Measurements from ENCODE around the gene EIF4B.

The EIF4B gene

GRCh38 chr12:53063708-53064612, 57.7 kb downstream of the EIF4B start:
- no peaks in the 10 kb centered on the region for H3K9me3 Mint-ChIP-seq
- peaks cover 5% of the 10 kb centered on the region for H3K4me1 Mint-ChIP-seq
- H3K36me3 Mint-ChIP-seq (ENCODE audit: low read depth): peaks cover 10% of the 10 kb centered on the region
- no peaks in the 10 kb centered on the region for H3K27me3 Mint-ChIP-seq
- ATAC-seq (no peak), DNase-seq (no peak)
- H3K4me3 Mint-ChIP-seq: no peak overlapping the region
- no peak overlapping the region for H3K27ac Mint-ChIP-seq

DNA sequence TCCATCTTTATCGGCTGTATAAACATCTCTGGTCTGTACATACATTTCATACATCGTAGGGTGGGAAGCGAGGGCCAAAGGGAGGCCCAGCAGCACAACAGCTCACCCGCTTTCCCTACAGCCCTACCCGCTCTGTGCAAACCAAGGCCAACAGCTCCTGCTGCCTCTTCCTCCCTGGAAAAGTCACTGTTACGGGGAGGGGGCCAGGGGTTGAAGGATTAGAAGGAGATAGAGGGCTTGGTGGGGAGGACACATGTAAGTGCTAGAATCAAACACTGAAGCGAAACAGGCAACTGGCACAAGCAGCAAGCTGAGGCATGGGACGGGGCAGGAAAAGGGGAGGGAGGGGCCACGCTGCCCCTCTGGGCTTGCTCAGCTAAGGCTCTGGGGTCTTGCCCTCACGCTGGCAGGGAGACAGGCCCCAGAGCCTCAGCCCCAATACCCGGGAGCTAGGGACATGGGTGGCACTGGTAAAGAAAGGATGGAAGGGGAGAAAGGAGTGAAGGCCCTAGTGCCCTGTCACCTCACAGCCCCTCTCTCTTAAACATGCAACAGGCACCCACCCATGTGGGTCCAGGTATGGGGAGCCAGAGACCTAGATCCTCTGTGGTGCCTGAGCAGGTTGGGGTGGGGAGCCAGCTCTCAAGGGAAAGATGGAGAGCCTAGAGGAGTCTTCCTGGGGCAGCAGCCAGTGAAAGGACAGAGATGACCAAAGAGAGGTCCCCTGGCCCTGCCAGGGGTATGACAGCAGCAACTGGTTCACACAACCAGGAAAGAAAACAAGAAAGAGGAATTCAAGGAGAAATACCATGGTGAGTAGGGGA, 58.6 kb downstream of the EIF4B start:
- Mint-ChIP-seq H3K4me1 (peaks cover 5% of the 10 kb centered on the region), H3K36me3 (ENCODE audit: low read depth) (peaks cover 10% of the 10 kb centered on the region), H3K9me3 (no peaks in the 10 kb centered on the region), H3K27me3 (no peaks in the 10 kb centered on the region), H3K27ac (no peak overlapping the region), H3K4me3 (no peak overlapping the region)
- no peak for ATAC-seq
- no peak for DNase-seq

DNA sequence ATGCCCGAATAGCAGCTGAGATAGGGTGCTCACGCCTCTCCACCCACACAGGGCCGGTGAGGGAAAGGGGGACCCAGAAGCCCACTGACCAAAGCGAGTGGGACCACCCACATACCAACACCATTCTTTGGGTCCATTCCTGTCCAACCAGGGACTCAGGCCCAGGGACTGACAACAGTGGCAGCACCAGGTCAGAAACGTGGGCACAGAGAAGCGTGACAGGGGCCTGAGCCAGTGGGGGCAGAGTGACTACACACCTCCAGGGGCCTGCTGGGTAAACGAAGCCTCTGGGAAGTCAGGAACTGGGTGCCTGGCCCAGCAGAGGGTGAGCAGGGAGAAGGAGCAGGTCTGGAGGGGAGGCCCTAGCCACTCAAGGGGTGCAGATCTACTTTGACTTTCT, 59.2 kb downstream of the EIF4B start:
- DNase-seq (no peak), ATAC-seq (no peak)
- Mint-ChIP-seq H3K36me3 (ENCODE audit: low read depth) (peaks cover 10% of the 10 kb centered on the region), H3K4me1 (peaks cover 5% of the 10 kb centered on the region), H3K9me3 (no peaks in the 10 kb centered on the region), H3K27me3 (no peaks in the 10 kb centered on the region), H3K27ac (no peak overlapping the region), H3K4me3 (no peak overlapping the region)

GRCh38 chr12:53065975-53066931, 60.0 kb downstream of the EIF4B start:
- ATAC-seq (peak; percentile 51), DNase-seq (peak; percentile 78)
- Mint-ChIP-seq H3K27ac (peak overlapping the region; percentile 4), H3K27me3 (no peaks in the 10 kb centered on the region), H3K4me1 (peaks cover 5% of the 10 kb centered on the region), H3K36me3 (ENCODE audit: low read depth) (peaks cover 10% of the 10 kb centered on the region), H3K4me3 (no peak overlapping the region), H3K9me3 (no peaks in the 10 kb centered on the region)

DNA sequence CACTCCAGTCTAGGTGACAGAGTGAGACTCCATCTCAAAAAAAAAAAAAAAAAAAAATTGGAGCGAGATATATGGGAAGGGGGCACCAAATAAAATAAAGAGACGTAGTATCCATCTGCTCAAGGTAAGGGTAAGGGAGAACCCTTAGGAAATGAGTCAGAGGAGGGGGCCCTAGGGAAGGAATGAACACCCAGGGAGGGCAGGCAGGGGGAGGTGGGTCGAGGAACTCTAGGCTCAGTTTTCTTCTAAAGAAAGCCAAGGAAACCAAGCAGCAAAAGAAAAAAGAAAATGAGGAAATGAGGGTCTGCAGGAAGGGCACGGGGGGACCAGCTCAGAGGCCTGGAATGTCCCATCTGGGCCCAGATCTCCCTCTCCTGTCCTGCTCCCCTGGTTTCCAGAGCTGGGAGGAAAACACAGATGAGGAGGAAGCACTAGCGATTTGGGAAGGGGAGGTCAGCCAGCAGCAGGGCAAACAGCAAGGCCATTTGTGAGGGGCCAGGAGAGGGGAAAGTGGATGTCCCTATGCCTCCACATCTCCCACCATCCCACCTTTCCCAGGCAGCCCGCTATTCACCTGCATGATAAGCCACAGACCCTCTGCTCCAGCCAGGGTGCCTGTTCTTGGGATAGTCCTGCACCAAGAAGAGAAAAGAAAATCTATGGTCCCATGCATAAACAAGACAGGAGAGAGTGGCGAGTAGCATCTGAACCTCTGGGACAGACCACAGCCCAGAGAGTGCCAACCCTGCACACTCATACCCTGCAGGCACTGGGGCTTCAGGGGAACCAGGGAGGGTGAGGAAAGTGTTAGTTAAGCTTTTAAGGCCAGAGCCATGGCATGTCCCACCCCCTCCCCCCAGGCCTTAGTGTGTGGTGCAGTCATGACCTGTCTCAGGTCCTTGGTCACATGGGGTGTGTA, 61.1 kb downstream of the EIF4B start:
- DNase-seq: no peak
- H3K4me1 Mint-ChIP-seq: peaks cover 11% of the 10 kb centered on the region

GRCh38 chr12:53067993-53068770, 61.9 kb downstream of the EIF4B start:
- Mint-ChIP-seq H3K4me3 (no peak overlapping the region), H3K27ac (no peak overlapping the region), H3K4me1 (peaks cover 13% of the 10 kb centered on the region), H3K36me3 (ENCODE audit: low read depth) (peaks cover 16% of the 10 kb centered on the region), H3K9me3 (no peaks in the 10 kb centered on the region), H3K27me3 (no peaks in the 10 kb centered on the region)
- ATAC-seq (no peak), DNase-seq (no peak)

More for the DNA sequence above, 61.1 kb downstream of the EIF4B start:
- Mint-ChIP-seq H3K9me3 (no peaks in the 10 kb centered on the region), H3K36me3 (ENCODE audit: low read depth) (peaks cover 10% of the 10 kb centered on the region), H3K27ac (no peak overlapping the region), H3K27me3 (no peaks in the 10 kb centered on the region), H3K4me3 (no peak overlapping the region)
- peak; percentile 20 for ATAC-seq

GRCh38 chr12:53068811-53069585, 62.7 kb downstream of the EIF4B start:
- no peak for ATAC-seq
- peaks cover 13% of the 10 kb centered on the region for H3K4me1 Mint-ChIP-seq
- no peak overlapping the region for H3K27ac Mint-ChIP-seq
- peaks cover 16% of the 10 kb centered on the region for H3K36me3 Mint-ChIP-seq (ENCODE audit: low read depth)
- H3K9me3 Mint-ChIP-seq: no peaks in the 10 kb centered on the region
- H3K27me3 Mint-ChIP-seq: no peaks in the 10 kb centered on the region
- H3K4me3 Mint-ChIP-seq: no peak overlapping the region
- DNase-seq: no peak

DNA sequence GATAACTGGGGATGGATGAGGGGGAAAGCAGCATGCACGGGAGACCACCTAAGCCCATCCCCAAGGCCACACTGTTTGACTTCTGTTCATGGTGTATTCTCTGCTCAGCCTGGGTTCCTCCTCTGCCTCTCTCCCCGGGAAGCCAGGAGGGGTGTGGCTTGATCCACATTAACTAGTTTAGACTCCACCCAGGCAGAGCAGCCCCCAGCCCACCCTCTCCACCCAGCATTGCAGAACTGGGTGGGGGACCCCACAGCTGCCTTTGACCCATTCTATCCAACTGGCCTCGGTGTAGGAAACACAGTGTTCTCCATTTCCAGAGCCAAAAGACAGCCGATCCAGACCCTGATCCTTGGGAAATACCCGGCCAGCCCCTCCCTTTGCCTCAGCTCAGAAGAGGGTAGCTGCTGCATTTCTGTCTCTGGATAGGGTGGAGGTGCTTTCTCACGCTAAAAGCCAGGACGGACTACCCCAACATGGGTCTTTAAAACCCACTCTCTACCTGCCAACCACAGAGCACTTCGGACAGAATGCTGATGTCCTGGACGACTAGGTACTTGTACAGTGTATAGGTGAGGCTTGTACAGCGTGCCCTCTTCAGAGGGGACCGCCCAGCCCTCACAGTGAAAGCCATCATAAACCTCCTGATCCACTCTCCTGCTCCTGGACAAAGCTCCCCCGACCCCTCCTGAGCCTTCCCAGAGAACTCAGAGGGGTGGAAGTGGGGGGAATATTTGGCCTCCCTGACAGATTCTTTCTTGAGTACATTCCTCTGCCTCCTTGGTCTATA, 63.6 kb downstream of the EIF4B start:
- no peak for ATAC-seq
- Mint-ChIP-seq H3K9me3 (no peaks in the 10 kb centered on the region), H3K4me1 (peaks cover 13% of the 10 kb centered on the region), H3K36me3 (ENCODE audit: low read depth) (peaks cover 16% of the 10 kb centered on the region), H3K27me3 (no peaks in the 10 kb centered on the region), H3K27ac (no peak overlapping the region), H3K4me3 (no peak overlapping the region)
- DNase-seq: no peak

DNA sequence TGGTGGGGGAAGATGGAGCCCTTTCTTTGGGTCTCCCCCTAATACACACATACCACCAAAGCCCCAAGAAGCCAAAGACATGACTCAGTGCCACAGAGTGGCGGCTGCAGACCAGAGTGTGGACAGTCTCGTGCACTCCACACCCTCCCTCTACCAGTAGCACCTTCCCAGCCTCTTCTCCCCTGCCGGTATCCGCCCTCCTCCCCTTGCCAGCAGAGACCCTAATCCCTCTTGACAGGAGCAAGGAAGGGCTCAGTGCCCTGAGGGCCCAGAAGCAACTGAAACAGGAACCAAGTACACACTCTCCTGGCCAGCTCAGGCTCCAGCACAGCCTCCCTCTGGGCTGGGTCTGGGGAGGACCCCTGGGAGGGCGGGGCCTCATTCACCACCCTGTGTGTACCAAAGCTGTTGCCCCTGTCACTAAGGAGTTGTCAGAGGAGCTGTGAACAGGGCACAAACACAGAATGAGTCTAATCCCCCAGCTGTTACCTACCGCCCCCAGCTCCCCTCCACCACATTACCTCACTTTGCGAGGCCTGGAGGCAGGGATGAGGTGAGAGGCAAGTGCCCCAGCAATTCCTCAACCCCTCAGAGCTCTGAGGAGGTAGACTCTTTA, 64.7 kb downstream of the EIF4B start:
- ATAC-seq (no peak), DNase-seq (no peak)
- peak overlapping the region; percentile 27 for H3K27ac Mint-ChIP-seq
- no peak overlapping the region for H3K4me3 Mint-ChIP-seq
- H3K36me3 Mint-ChIP-seq (ENCODE audit: low read depth): peaks cover 12% of the 10 kb centered on the region
- peaks cover 11% of the 10 kb centered on the region for H3K4me1 Mint-ChIP-seq
- H3K27me3 Mint-ChIP-seq: no peaks in the 10 kb centered on the region
- H3K9me3 Mint-ChIP-seq: no peaks in the 10 kb centered on the region

DNA sequence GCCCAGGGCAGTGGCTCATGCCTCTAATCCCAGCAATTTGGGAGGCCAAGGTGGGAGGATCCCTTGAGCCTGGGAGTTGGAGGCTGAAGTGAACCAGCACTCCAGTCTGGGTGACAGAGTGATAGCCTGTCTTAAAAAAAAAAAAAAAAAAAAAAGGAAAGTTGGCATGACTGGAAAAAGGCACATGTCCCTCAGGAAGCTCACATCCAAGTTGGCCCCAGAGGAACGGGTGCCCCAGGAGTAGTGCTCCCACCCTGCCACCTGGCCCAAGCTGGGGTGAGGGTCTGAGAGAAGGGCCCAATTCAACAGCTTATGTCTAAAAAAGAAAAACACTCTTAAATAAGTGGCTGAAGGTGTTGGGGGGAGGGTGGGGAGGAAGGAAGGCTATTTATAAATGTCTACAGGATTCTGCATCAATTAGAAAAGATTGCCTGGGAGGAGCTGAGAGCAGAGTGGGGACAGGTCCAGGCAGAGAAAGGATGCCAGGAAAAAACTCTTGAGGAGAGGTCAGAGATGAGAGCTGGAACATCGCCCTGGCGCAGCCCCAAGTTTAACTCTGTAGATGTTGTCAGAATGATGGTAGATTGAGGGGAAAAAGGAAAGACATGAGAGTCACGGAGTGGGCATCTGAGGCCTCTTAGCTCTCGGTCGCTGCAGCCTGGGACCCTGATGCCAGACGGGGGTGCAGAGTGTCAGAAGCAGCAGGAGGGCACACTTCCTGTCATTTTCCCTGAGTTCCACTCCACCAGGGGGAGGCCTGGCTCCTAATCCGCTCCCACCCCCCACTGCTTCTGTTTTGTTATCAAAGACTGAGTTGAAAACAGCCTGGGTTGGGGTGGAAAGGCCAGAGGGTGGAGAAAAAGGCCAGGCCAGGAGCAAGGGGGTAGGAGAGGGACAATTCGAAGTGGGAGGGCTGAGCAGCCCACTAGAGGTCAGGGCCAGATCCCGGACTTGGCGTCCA, 65.6 kb downstream of the EIF4B start:
- Mint-ChIP-seq H3K27ac (no peak overlapping the region), H3K4me3 (no peak overlapping the region), H3K4me1 (peaks cover 10% of the 10 kb centered on the region), H3K9me3 (no peaks in the 10 kb centered on the region), H3K27me3 (no peaks in the 10 kb centered on the region), H3K36me3 (ENCODE audit: low read depth) (peaks cover 7% of the 10 kb centered on the region)
- ATAC-seq: no peak
- DNase-seq: no peak
